Spinal cord (tissue), 10 donors: Measurements from ENCODE around the gene SULT1C4. TPM values are rescaled to one million over a fixed set of nuclear protein-coding genes. Genes with fewer than 3 reads are reported as not detected.
"Not testable (repeated sequence)": the region's sequence is repeated elsewhere in the genome, so short reads cannot be mapped to it uniquely, and the experiment has no call there.

ENCODE experiments used
- DNase-seq, 6 donors: peaks; one replicate each; pipeline versions ENCODE4 v3.0.0 to v3.0.0-alpha.2; 2013 to 2015; ENCODE audit warnings: low spot score in 6 of 6, low read depth in 4 of 6
- H3K27ac ChIP-seq: one replicate; pipeline ENCODE4 v1.5.1; 2013; ENCODE audit warnings: low read depth, low read length, control low read depth
- H3K27me3 ChIP-seq: one replicate; pipeline ENCODE4 v1.6.1; 2013; ENCODE audit warnings: low read length; ENCODE audit not compliant: control insufficient read depth, insufficient read depth
- H3K36me3 ChIP-seq: one replicate; pipeline ENCODE4 v1.6.1; 2013; ENCODE audit warnings: low read length; ENCODE audit not compliant: control insufficient read depth, insufficient read depth
- H3K4me1 ChIP-seq: one replicate; pipeline ENCODE4 v1.6.1; 2013; ENCODE audit warnings: low read length; ENCODE audit not compliant: control insufficient read depth, insufficient read depth
- H3K4me3 ChIP-seq: one replicate; pipeline ENCODE4 v1.5.1; 2013; ENCODE audit warnings: low read depth, low read length, control low read depth
- H3K9me3 ChIP-seq: one replicate; pipeline ENCODE4 v1.6.1; 2013; ENCODE audit warnings: low read length; ENCODE audit not compliant: control insufficient read depth, insufficient read depth
- WGBS: methylation state at CpG from one replicate; pipeline ENCODE4 v1.1.5; 2013; ENCODE audit warnings: missing lambda C conversion rate; ENCODE audit not compliant: insufficient coverage; 5-methylcytosine and 5-hydroxymethylcytosine counted together
- polyA plus RNA-seq, 2 donors: library from polyadenylated mRNA; unstranded; fragments of 120-200 nt; gene quantifications; one replicate each; pipeline ENCODE4 v1.2.1, GENCODE V29; 2013; ENCODE audit not compliant: insufficient read length in 2 of 2
- small RNA-seq: library from RNA; depleted of rRNA; stranded (forward); fragments of <200 nt; gene quantifications from one replicate; pipeline ENCODE3, GENCODE V24; 2014; ENCODE audit warnings: low replicate concordance
- total RNA-seq, 2 donors: library from RNA; depleted of rRNA in 1 of 2; stranded (reverse); fragments of 120-200 nt in 1 of 2; fragments of >200 nt in 1 of 2; gene quantifications; one replicate each; pipeline versions ENCODE4 v1.2.3 to v1.2.4, GENCODE V29; 2013 to 2014
- donor health status: healthy.

Gene SULT1C4
- total and polyA plus RNA-seq, 4 donors = 35.1 to 36.7 (median 36.3) TPM

DNA sequence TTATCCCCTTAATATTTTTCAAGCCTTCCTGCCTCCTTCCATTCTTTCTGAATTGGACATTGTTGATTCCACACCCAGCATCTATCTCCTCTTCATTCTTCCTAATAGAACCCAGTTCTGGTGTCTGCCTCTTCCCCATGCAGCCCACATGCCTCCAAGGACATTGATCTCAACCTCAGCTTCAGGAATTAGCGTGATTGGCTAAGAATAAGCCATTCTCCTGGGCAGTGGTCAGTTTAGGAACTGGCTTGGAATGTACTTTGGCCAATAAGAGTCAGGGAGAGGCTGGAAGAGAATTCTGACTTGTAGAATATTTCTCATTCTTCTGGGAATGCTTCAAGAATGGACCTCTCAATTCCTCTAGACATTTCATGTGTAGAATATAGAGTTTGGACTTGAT is 45.3 kb downstream of the SULT1C4 start:
- Histone ChIP-seq H3K36me3 (no peaks in the 10 kb centered on the region), H3K4me1 (no peaks in the 10 kb centered on the region), H3K4me3 (no peak overlapping the region), H3K9me3 (no peaks in the 10 kb centered on the region), H3K27me3 (no peaks in the 10 kb centered on the region), H3K27ac (no peak overlapping the region)
- DNase-seq = no peak
- no CpG with 5 or more reads among the region's 1 CpG for WGBS

DNA sequence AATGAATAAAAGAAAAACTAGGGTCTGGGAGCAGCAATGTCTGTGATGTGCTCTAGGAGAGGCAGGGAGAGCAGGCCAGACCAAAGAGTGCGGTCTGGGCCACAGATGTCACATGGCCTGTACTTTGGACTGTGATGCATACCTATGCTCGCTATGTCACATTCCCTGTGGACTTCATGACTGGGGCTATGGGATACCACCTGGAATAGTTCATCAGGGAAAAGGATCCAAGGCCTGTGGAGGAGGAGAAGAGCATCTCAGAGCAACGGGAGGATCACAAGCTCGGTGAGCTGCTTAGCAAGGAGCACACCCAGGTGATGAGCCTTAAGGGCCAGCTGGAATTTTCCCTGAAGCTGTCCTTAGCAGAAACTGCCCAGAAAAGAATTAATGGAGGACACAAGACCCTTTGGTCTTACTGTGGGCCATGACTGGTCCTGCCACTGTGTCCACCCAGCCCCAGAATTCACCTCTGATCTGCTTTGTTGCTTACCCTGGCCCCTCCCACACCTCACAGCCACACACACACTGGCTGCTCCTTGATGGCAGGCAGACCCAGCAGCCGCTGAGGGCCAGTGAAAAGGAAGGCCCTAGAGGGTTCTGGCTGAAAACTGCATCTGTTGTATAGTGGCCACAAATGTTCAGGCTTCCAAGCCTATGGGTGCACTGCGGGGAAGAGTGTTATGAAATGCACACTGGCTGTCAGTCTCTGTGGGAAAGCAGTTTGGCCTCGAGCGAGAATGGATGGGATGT is 45.9 kb downstream of the SULT1C4 start:
- 89% methylated on average over 8 of the region's 8 CpGs for WGBS
- no peak overlapping the region for H3K27ac ChIP-seq
- no peaks in the 10 kb centered on the region for H3K9me3 ChIP-seq
- H3K4me1 ChIP-seq = no peaks in the 10 kb centered on the region
- no peak for DNase-seq
- no peaks in the 10 kb centered on the region for H3K36me3 ChIP-seq
- H3K27me3 ChIP-seq = no peaks in the 10 kb centered on the region
- no peak overlapping the region for H3K4me3 ChIP-seq

DNA sequence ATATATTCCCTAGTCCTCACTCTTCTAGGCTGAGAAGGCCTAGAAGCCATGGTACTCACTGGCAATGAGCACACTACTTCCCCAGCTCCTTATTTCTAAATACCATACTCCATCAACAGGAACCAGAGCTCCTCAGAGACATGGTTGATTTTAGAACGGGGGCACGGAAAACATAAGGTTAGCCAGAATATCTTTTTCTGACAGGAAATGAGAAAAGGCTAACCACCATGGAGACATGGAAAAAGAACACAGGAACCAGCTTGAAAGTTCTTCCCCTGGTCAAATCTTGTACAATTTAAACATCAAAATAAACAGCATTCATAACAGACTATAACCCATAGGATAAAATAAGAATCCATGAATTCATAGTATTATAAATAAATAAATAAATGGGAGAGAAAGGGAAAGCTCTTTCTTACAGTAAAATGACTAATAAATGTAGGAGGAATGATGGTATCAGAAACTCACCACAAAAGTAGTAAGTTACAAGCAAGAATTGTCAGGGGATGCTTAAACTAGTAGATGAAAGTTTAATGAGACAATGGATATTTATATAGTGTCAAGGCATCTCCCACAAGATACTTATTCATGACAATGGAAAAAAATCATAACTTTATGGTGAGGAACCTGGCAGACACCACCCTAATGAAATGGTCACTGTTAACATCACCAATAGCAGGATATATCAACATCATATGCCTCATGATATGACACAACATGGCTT is 50.7 kb downstream of the SULT1C4 start:
- Histone ChIP-seq H3K4me1 (no peaks in the 10 kb centered on the region), H3K36me3 (no peaks in the 10 kb centered on the region), H3K4me3 (no peak overlapping the region), H3K27me3 (no peaks in the 10 kb centered on the region), H3K9me3 (no peaks in the 10 kb centered on the region), H3K27ac (no peak overlapping the region)
- no peak for DNase-seq
- no CpG with 5 or more reads among the region's 2 CpGs for WGBS

DNA sequence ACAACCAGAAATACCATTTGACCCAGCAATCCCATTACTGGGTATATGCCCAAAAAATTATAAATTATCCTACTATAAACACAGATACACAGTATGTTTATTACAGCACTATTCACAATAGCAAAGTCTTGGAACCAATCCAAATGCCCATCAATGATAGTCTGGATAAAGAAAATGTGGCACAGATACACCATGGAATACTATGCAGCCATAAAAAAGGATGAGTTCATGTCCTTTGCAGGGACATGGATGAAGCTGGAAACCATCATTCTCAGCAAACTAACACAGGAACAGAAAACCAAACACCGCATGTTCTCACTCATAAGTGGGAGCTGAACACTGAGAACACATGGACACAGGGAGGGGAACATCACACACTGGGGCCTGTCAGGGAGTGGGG is 57.8 kb downstream of the SULT1C4 start:
- H3K27ac ChIP-seq, DNase-seq, H3K4me3 ChIP-seq, H3K4me1 ChIP-seq, H3K36me3 ChIP-seq, H3K27me3 ChIP-seq, H3K9me3 ChIP-seq: not testable (repeated sequence)
- no CpG with 5 or more reads among the region's 1 CpG for WGBS

DNA sequence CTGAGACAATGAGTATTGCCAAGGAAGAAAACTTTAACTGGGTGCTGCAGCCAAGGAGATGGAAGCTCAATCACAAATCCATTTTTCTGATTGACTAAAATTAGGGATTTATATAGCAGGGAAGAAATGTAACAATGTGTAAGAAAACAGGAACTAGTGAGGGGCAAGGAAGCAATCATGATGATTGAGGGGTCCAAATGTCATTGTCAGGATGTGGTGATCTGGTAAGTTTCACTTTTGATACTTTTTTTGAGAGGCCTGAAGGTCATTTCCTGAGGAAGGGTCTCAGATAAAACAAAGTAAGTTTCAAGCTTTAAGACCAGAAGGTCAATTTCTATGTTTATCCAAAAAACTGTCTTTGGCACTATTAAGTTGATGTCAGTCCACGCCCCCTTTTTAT is 59.2 kb downstream of the SULT1C4 start:
- WGBS = no CpG with 5 or more reads among the region's 1 CpG
- Histone ChIP-seq H3K9me3 (no peaks in the 10 kb centered on the region), H3K27ac (no peak overlapping the region), H3K27me3 (no peaks in the 10 kb centered on the region), H3K4me1 (no peaks in the 10 kb centered on the region), H3K36me3 (no peaks in the 10 kb centered on the region), H3K4me3 (no peak overlapping the region)
- no peak for DNase-seq

Small RNA genes lying within 50 kb of the gene (small RNA-seq; reads per million reads assigned to genes)
- gene SMIM12P1 = not detected

Other genes with a start within 250 kb of the SULT1C4 start
- not detected for gene SULT1C3, start 138.0 kb upstream of the SULT1C4 start, total RNA-seq
- gene SULT1C3, start 138.0 kb upstream of the SULT1C4 start, polyA plus RNA-seq = not detected
- 1 to 10 TPM; 2.9 to 4.4 TPM for gene SULT1C2, start 89.1 kb upstream of the SULT1C4 start, total RNA-seq
- 1 to 10 TPM in 1 of 2 donors, under 1 TPM in 1; 0.95 to 2.8 TPM for gene SULT1C2, start 89.1 kb upstream of the SULT1C4 start, polyA plus RNA-seq
- gene GCC2, start 71.3 kb downstream of the SULT1C4 start, total RNA-seq = 10 to 100 TPM; 36.3 to 59.5 TPM
- gene GCC2, start 71.3 kb downstream of the SULT1C4 start, polyA plus RNA-seq = 10 to 100 TPM; 24.5 to 29.9 TPM
- gene LIMS1, start 156.5 kb downstream of the SULT1C4 start, total RNA-seq = 10 to 100 TPM; 42.8 to 46.1 TPM
- gene LIMS1, start 156.5 kb downstream of the SULT1C4 start, polyA plus RNA-seq = 10 to 100 TPM; 26.2 to 34.6 TPM